Osteocyte (in vitro differentiated cells): ENCODE data around the gene PHACTR1. TPM values are rescaled to one million over a fixed set of nuclear protein-coding genes. Genes with fewer than 3 reads are reported as not detected.

ENCODE experiments used
- DNase-seq: peaks from one replicate; pipeline ENCODE4 v3.0.0; 2021; ENCODE audit warnings: mixed read lengths; ENCODE audit not compliant: unreplicated experiment; ENCODE audit errors: extremely low spot score
- H3K27ac Mint-ChIP-seq: one replicate; pipeline ENCODE4 v1.8.0; 2021; ENCODE audit warnings: mild to moderate bottlenecking, mixed read lengths; ENCODE audit not compliant: unreplicated experiment
- H3K27me3 Mint-ChIP-seq: one replicate; pipeline ENCODE4 v1.8.0; 2021; ENCODE audit warnings: mixed read lengths; ENCODE audit not compliant: unreplicated experiment
- H3K36me3 Mint-ChIP-seq: one replicate; pipeline ENCODE4 v1.8.0; 2021; ENCODE audit warnings: mixed read lengths; ENCODE audit not compliant: unreplicated experiment
- H3K4me1 Mint-ChIP-seq: one replicate; pipeline ENCODE4 v1.8.0; 2021; ENCODE audit warnings: mixed read lengths; ENCODE audit not compliant: unreplicated experiment
- H3K4me3 Mint-ChIP-seq: one replicate; pipeline ENCODE4 v1.8.0; 2021; ENCODE audit warnings: mild to moderate bottlenecking, moderate library complexity, mixed read lengths; ENCODE audit not compliant: unreplicated experiment
- H3K9me3 Mint-ChIP-seq: one replicate; pipeline ENCODE4 v1.8.0; 2021; ENCODE audit warnings: mixed read lengths; ENCODE audit not compliant: unreplicated experiment
- total RNA-seq: library from RNA; stranded (reverse); gene quantifications from 2 replicates; pipeline ENCODE4 v1.2.1, GENCODE V29; 2021
- TF ChIP-seq, protein P1 (sequence below): fragments of 200-600 bp; sonication (generic); IDR thresholded peaks from 2 replicates; pipeline ENCODE4 v1.5.0; 2021; ENCODE audit warnings: antibody characterized with exemption, mild to moderate bottlenecking, moderate library complexity

Gene PHACTR1
- total RNA-seq, 1 donor from 2014 or later = 1.0 TPM

DNA sequence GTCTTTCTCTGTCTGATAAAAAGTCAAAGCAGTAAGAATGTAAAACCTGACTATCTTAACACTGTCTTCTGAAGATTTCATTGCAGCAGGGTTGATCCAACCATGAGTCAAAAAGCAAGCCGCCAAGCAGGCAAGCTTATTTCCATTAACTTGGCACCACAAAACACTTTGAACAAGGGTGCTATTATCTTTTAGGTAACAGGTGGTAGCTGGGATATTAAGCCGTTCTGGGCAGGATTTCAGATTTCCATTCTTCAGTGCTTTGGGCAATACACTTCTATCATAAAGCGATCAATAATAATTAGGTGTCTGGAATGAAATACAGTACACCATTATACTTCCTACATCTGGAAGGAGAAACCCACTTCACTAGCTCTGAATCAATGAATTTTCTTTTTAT is 429.9 kb downstream of the PHACTR1 start:
- DNase-seq = no peak
- H3K9me3 Mint-ChIP-seq = no peaks in the 10 kb centered on the region
- TF ChIP-seq, protein P1, sequence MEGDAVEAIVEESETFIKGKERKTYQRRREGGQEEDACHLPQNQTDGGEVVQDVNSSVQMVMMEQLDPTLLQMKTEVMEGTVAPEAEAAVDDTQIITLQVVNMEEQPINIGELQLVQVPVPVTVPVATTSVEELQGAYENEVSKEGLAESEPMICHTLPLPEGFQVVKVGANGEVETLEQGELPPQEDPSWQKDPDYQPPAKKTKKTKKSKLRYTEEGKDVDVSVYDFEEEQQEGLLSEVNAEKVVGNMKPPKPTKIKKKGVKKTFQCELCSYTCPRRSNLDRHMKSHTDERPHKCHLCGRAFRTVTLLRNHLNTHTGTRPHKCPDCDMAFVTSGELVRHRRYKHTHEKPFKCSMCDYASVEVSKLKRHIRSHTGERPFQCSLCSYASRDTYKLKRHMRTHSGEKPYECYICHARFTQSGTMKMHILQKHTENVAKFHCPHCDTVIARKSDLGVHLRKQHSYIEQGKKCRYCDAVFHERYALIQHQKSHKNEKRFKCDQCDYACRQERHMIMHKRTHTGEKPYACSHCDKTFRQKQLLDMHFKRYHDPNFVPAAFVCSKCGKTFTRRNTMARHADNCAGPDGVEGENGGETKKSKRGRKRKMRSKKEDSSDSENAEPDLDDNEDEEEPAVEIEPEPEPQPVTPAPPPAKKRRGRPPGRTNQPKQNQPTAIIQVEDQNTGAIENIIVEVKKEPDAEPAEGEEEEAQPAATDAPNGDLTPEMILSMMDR = no peak
- no peak overlapping the region for H3K4me3 Mint-ChIP-seq
- H3K27me3 Mint-ChIP-seq = peaks cover 10% of the 10 kb centered on the region
- no peak overlapping the region for H3K27ac Mint-ChIP-seq
- H3K36me3 Mint-ChIP-seq = no peaks in the 10 kb centered on the region
- no peaks in the 10 kb centered on the region for H3K4me1 Mint-ChIP-seq

DNA sequence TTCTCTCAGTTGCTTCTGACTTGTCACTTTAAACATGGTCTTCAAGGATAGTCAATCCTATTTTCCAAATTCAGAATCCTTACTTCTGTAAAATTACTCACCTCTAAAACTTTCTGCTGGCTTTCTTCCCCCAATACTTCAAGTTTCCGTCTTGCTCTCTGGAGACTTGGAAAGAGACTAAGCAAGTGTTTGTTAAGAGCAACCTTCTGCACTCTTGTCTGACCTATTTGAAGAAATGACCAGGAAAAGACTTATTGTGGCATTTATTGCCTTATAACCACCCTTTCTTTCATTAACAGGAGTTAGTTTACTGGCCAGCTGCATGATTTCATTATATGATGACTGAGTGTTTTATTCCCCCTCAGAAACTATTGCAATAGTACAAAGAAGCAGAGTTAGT is 430.8 kb downstream of the PHACTR1 start:
- Mint-ChIP-seq H3K36me3 (no peaks in the 10 kb centered on the region), H3K9me3 (no peaks in the 10 kb centered on the region), H3K4me1 (no peaks in the 10 kb centered on the region), H3K27ac (no peak overlapping the region), H3K4me3 (no peak overlapping the region), H3K27me3 (peaks cover 12% of the 10 kb centered on the region)
- TF ChIP-seq, protein P1 = no peak
- DNase-seq = no peak

DNA sequence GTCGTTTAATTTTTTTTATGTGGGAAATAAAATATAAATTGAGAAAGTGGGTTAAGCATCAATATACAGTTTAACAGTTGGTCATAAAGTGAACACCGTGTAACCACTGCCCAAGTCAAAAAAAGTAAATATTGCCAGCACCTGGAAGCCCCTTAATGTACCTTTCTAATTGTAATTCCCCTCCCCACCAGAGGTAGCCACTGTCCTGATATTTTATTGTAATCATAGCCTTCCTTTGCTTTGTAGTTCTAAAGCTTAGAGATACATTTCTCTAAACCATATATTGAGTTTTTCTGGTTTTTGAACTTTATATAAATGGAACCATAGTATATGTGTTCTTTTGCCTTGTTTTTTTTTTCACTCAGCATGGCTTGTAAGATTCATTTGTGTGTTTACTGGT is 431.2 kb downstream of the PHACTR1 start:
- Mint-ChIP-seq H3K4me3 (no peak overlapping the region), H3K4me1 (no peaks in the 10 kb centered on the region), H3K9me3 (no peaks in the 10 kb centered on the region), H3K36me3 (no peaks in the 10 kb centered on the region), H3K27me3 (peaks cover 16% of the 10 kb centered on the region), H3K27ac (no peak overlapping the region)
- TF ChIP-seq, protein P1 = no peak
- DNase-seq = no peak

DNA sequence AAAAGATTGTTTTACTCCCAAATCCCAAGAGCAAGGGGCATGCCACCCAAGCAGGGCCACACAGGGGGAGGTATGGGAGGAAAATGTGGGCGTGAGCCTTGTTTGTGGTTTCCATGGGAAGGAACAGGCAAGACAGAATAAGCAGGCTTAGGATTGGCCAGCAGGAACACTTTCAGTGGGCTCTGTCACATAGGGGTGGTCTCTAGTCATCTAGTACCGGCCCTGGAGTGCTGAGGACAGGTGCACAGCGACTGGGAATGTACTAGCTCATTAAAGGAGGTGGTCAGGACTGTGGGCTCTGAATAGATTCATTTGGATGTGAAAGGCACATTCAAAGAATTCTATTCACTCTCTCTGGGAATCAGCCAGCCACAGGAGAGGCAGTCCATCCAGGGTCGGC is 436.2 kb downstream of the PHACTR1 start:
- H3K9me3 Mint-ChIP-seq = no peaks in the 10 kb centered on the region
- no peak overlapping the region for H3K4me3 Mint-ChIP-seq
- TF ChIP-seq, protein P1 = no peak

DNA sequence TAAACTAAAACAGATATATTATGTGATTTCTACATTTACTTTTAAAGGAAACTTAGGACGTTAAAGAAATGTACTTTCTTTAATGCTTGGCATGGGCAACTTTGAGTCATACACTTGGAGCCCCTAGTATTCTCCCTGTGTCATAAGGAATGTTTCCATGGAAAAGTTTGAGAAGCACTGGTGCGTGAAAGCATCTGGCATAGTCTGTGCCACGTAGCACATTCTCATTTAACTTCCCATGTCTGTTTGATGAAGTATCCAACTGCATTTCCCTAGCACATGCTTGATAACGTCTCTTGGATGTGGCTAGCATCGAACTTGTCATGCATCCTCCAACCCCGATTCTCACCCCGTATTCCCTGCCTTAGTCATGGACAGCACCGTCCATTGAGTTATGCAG is 439.8 kb downstream of the PHACTR1 start:
- Mint-ChIP-seq H3K36me3 (no peaks in the 10 kb centered on the region), H3K27me3 (peaks cover 6% of the 10 kb centered on the region), H3K27ac (no peak overlapping the region), H3K4me3 (no peak overlapping the region), H3K9me3 (no peaks in the 10 kb centered on the region), H3K4me1 (no peaks in the 10 kb centered on the region)
- TF ChIP-seq, protein P1 = no peak
- no peak for DNase-seq

More for the DNA sequence above, 436.2 kb downstream of the PHACTR1 start:
- no peak for DNase-seq
- H3K27me3 Mint-ChIP-seq = peaks cover 6% of the 10 kb centered on the region
- H3K4me1 Mint-ChIP-seq = no peaks in the 10 kb centered on the region
- H3K27ac Mint-ChIP-seq = no peak overlapping the region
- no peaks in the 10 kb centered on the region for H3K36me3 Mint-ChIP-seq
